NOMO-1 treated with dmso at 0.1 percent for 144 hours (cell line): ENCODE data around the gene HSD17B11.
"Not testable (repeated sequence)": the region's sequence is repeated elsewhere in the genome, so short reads cannot be mapped to it uniquely, and the experiment has no call there.

Source experiments
- DNase-seq: peaks from one replicate; lab custom pipeline; 2025; ENCODE audit not compliant: unreplicated experiment; lab: John Stamatoyannopoulos, UW

The HSD17B11 gene, protein sequence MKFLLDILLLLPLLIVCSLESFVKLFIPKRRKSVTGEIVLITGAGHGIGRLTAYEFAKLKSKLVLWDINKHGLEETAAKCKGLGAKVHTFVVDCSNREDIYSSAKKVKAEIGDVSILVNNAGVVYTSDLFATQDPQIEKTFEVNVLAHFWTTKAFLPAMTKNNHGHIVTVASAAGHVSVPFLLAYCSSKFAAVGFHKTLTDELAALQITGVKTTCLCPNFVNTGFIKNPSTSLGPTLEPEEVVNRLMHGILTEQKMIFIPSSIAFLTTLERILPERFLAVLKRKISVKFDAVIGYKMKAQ

DNA sequence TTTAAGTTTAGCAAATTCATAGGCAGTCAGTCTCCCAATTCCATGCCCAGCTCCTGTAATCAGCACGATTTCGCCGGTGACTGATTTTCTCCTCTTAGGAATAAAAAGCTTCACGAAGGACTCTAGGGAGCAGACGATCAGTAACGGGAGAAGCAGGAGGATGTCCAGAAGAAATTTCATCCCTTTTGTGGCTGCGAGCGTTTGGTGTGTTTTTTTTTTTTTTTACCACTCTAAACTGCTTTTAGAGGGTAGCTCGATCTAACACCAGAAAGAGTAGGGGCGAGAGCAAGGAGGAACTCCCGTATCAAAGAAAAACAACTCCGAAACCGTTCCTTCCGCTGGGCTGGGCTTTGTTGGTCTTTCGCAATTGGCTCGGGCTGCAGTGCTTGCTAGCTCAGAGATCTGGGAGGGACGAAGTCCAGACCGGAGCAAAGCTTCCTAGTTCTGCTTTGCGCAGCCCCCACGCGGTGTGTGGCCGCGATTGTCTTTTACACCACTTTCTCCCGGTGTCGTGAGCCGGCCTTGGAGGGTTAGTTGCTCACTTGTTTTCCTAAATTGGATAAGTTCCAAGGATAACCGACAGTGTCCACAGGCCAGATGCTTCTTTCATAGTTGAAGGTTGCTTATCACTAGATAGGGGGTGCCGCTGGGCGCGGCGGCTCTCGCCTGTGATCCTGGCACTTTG, at the start of gene HSD17B11:
Gene HSD17B11, minus strand, starts transcription at position 298 of the 685 bp plus-strand sequence. Its CDS starts 118 bp downstream, at position 180.
- peak; percentile 97 for DNase-seq

DNA sequence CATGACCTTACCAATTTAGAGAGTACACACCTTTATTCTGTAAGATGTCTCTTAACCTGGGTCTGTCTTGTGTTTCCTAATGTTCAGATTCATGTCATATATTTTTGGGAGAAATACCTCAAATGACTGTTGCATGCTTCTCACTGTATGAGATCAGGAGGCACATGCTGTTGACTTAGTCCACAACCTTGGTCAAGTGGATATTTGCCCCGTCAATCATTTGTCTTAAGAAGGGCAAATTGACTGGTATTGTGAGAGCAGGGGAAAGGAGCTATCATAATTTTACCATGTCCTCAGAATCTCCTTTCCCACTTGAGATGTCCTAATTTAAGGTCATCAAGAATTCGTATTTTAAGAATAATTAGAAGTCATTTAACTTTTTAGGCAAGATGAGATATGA, 42.4 kb upstream of the HSD17B11 start:
- no peak for DNase-seq

DNA sequence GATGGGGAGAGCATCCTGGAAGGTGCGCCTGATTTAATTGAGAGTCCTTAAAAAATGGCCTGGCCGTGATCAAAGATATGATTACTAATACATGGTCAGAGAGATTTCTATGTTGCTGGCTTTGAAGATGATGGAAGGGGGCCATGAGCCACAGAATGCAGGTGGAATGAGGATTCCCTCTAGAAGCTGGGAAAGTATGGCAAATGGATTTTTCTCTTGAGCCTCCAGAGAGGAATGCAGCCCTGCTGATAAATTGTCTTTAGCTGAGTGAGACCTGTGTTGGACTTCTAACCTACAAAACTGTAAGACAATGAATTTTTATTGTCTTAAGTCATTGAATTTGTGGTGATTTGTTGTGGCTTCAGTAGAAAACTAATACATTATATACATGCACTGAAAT, 39.0 kb upstream of the HSD17B11 start:
- no peak for DNase-seq

DNA sequence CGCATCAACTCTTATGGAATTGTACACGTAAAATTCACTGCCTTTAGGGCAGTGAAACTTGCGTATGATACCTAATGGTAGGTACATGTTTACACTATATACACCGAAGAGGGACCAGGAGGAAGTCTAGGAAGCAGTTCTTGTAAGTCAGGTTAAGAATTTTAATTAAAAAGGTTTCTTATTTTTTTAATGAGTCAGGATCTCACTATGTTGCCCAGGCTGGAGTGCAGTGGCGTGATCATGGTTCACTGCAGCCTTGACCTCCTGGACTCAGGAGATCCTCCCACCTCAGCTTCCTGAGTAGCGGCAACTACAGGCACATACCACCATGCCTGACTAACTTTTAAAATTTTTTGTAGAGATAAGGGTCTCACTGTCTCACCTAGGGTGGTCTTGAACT, 38.0 kb upstream of the HSD17B11 start:
- no peak for DNase-seq

DNA sequence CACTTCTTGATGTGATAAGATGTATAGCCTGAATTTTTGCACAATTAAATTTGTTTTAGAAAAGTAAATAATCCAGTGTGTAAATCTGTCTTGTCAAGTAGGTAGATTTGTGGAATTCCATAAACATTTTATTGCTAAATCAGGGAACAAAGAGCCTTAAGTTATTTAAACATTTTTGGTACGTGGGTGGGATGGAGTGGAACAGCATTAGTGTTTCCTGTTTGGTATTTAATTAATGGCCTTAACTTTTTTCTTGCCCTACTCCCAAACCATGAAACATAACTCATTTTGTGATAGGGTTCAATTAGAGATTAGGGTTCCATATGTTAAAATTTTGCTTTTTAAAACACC, 36.5 kb upstream of the HSD17B11 start:
- DNase-seq, result no peak

DNA sequence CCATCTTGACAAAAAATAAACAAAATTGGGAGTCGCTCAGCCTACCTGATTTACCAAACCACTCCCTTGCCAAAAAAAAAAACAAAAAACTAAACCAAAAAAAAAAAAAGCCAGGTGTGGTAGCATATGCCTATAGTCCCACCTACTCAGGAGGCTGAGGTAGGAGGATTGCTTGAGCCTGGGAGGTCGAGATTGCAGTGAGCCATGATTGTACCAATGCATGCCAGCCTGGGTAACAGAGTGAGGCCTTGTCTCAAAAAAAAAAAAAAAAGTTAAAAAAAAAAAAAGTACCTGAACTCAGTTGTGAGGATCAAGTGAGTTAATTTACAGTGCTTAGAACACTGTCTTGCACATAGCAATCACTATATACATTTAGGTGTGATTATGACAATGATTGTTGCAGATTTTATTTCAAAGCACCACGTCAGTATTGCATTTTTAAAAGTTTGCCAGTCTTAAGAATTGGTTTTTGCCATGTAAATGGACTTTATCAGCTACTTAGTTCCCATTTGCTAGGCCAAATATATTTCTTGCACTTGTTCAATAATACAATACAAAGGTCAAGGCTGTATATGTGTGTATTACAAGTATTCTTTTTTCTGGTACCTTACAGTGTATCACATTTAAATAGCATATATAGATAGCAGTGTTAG, 36.0 kb upstream of the HSD17B11 start:
- no peak for DNase-seq

DNA sequence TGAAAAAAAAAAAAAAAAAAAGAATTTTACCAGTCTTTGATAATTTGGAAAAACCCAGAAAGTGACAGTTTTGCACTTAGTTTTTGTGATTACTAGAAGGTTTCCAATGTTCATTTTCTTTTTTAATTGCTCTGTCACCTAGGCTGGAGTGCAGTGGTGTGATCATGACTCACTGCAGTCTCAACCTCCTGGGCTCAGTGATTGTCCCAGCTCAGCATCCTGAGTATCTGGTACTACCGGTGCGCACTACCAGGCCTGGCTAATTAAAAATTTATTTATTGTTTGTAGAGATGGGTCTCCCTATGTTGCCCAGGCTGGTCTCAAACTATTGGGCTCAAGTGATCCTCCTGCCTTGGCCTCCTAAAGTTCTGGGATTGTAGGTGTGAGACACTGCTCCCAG, 34.7 kb upstream of the HSD17B11 start:
- DNase-seq, result no peak

DNA sequence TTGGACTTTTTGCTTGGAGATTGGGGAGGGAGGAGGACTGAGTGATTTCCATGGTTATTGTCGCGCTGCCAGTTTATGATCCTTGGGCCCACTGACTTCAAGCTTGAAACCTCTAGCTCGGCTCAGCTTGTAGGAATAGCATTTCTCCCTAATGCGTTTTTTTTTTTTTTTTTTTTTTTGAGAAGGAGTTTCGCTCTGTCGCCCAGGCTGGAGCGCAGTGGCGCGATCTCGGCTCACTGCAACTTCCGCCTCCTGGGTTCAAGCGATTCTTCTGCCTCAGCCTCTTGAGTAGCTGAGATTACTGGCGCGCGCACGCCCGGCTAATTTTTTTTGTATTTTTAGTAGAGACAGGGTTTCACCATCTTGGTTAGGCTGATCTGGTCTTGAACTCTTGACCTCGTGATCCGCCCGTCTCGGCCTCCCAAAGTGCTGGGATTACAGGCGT, 33.1 kb upstream of the HSD17B11 start:
- not testable (repeated sequence) for DNase-seq

DNA sequence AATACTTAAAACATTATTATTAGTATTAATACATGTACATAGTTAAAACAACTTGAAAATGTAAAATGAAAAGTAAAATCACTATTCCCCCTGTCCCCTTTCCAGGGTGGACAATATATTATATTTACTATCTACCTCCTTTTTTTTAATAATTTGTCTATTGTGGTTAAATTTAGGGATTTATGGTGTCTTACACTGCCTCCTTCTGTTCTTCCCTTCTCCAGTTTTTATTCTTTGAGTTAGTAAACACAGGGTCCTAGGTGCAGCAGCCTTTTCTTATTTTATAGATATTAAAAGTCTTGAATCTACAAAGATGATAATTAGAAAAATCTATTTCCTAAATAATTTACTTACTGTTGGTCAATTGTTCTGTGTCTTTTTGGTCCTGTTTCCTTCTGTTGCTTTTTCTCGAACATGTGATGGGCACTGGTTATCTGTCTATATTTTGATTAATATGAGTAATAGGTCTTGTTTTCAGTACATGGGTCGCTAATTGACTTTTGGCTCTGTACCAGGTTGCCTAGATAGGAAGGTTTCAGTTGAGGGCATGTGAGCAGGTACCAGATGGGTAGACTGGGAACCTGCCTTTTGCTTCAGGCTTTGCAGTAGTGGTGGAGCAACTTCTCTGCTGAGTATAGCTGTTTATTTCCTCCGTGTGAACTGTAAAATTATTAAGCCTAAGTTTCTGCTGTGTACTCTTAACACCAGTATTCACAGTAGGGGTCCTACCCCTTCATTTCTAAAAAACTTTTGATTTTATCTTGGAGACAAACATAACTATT, 32.5 kb upstream of the HSD17B11 start:
- no peak for DNase-seq

DNA sequence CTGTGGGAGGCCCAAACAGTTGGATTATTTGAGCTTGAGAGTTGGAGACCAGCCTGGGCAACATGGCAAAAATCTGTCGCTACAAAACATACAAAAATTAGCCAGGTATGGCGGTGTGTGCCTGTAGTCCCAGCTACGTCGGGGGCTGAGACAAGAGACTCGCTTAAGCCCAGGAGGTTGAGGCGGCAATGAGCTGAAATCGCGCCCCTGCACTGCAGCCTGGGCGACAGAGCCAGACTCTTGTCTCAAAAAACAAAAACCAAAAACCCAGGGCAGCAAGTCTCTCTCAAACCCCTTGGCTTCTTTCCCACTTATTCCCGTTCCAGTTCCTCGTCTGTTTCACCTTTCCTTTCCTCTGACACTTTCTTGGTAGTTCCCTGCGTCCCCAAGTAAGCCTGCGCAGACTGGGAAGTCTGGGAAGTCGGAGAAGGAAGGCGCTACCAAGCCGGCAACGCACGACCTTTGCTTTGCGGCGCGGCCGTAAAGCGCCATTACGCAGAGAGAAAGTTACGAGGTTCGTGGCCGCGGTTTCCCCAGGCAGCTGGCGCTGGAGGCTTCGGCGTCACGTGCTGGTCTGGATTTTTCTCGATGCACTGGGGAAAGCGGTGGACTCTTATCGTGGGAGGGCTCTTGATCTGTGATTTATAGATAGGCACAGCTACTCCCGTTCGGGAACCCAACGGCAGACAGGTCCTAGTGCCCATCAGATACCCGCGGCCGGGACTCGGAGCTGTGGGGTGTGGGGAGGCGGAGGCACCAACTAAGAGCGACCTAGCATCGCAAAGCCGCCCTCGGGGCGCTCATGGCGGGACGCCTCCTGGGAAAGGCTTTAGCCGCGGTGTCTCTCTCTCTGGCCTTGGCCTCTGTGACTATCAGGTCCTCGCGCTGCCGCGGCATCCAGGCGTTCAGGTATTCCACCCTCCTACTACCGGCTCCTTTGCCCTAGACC, 31.4 kb upstream of the HSD17B11 start, which contains the start of gene NUDT9:
Gene NUDT9, plus strand, starts transcription at position 470 of the 949 bp plus-strand sequence. Its CDS starts 333 bp downstream, at position 803.
- DNase-seq, result peak; percentile 79

DNA sequence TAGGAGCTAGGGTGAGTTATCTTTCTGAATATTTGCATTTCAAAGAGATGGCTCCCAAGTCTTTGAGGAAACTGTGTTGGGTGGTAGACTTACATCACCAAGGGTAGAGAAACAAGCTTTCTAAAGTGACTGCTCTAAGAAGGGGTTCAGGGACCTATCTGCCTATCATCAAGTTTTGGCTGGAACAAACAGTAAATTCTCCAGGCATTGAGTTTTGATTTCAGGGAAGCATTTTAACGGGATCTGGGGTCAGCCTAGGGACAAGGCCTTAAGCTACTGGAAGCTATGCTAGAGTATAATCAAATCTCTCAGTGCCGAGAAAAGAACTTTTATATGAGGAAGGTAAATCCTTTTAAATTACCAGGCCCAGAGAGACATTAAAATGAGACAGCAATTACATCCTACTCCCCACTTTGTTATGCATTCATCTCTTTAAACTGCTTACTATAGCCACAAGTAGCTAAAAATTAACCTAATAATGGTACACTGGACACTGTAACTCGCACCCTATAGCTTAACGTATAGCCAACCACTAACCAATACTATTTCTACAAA, 29.4 kb upstream of the HSD17B11 start:
- no peak for DNase-seq

DNA sequence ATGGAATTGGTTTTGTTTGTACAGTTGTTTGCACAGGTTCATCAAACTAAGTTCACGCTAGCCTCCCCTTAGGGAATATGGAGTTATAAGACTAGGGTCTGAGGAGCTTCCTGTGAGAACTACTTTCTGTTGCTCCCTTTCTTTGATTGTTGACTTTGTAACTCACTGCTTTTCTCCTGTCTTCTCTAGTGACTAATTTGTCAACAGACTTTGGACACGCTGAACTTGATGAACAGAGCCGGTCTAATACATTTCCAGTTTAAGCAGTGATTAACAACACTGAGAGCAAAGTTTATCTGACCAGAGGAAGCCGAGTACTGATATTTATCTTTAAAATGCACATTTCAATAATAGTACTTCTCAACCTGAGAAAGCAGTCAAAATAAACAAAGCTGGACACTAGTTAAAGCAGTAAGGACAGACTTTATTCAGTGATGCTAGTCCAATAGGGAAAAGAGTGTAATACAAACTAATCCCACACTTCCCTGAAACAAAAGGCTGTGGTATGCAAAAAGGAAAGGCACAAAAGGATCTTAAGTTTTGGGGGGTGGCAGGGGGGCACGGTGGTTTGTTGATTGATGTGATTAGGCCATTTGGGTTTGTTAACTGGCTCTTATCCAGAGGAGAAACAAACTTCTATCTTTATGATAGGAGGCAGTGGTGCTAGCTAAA, 28.7 kb upstream of the HSD17B11 start:
- no peak for DNase-seq

DNA sequence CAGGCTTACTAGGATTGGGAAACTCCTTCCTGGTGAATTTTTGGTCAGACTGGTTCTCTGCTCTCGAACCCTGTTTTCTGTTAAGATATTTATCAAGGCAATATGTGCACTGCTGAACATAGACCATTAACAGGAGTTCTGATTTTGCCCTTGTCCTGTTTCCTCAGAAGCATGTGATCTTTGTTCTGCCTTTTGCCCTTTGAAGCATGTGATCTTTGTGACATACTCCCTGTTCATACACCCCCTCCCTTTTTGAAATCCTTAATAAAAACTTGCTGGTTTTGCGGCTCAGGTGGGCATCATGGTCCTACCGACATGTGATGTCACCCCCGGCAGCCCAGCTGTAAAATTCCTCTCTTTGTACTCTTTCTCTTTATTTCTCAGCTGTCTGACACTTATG, 27.4 kb upstream of the HSD17B11 start:
- DNase-seq, result not testable (repeated sequence)

DNA sequence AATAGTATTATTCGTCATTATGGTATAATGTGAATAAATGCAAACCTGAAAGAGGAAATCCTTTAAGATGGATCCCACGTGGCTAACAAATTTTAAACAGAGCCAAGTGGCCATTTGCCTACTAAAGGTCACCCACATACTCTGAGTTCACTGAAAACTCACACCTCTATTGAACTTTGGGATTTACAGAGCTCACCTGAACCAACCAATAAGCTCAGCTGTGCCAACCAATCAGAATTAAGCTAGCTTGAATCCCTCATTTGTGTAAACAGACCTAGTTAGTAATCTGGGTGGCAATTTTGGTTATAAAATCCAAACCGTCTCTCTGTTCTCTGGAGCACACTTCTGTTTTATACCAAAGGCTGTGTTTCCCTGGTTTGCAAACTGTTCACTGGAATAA, 26.0 kb upstream of the HSD17B11 start:
- DNase-seq, result no peak

DNA sequence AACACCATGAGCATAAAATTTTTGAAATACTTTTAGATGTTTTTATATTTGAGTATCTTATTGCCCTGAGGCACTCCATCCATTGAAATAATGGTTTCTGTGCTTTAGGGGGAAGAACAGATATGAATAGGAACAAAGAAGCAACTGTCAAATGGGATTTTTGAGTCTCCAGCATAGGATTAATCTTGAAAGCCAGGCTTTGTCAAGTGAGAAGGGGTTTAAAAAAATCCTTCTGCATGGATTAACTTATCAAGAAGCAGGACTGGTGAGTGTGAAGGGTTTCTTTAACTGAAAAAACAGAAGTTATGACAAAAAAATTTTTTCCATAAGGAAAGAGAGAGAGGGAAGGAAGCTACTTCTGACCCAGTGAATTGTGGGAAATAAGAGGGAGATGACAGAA, 23.8 kb upstream of the HSD17B11 start:
- DNase-seq, result no peak

DNA sequence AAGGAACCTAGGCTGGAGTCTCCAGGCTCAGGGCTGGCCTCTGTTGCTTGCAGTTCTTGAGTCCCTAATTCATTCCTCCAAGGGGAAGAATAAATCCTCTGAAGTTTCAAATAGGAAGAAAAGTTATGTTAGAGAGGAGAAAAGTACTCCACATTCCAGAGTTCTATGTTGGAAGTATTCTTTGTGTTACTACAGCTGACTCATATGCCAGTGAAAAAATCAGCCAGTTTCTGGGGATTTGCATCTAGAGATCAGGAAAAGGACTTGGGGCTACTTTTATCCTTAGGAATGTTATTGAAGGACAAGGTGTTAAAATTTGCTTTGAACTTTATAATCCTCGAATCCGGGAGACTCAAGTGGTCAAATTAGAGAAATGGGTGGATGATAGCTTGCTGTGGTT, 19.7 kb upstream of the HSD17B11 start:
- no peak for DNase-seq

DNA sequence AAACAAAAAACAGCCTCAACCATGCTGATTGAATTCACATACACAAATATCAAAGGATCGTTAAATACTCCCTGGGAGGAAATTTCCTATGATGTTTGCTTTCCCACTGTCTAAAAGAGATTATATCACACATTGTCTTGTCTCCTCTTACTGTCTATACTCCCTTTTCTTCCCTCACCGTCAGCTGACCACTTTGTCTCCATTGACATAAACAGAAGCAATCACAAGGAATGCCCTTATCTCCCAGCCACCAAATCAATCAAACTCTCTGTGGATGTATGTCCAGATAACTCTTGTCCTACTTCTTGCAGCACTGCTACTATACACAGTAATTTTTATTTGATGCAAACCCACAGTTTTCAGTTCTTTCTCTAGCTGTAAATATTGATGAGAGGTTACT, 19.2 kb upstream of the HSD17B11 start:
- no peak for DNase-seq

DNA sequence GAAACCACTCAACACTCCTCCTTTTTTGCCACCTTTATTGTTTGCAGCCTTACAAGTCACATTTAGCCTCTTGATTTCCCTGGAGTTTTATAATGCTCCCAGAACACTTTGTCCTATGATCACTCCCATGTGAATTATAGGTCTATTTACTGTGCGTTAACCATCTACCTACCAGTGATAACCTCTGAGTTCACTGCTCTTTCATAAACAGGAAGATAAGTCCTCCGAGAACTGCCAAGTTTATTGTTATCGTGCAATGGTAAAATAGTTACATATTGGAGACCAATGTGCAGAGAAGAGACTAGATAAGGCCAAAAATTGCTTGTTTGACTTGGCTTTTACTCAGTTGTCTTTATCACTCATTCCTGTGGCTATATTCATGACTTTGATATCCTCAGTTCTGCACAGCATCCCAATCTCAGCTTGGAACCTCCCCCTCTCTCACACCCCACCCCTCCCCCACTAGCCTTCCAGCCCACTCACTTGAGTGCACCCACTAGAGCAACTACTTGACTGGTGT, 18.5 kb upstream of the HSD17B11 start:
- DNase-seq, result no peak

DNA sequence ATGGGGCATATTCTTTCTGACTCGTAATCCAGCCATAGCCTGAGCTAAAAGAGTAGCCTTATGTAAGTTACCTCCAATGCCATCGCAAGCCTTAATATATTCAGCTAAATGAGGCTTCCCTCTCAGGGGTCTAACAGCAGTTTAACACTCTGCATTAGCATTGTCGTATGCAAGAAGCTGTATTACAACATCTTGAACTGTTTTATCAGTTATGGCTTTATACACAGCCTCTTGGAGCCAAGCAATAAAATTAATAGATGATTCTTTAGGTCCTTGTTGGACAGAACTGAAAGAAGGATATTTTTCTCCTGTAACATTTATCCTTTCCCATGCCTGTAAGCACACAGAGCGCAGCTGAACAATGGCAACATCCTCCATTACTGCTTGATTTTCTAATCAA, 15.9 kb upstream of the HSD17B11 start:
- DNase-seq, result not testable (repeated sequence)
